Stimulated activated CD8-positive, alpha-beta memory T cell treated with anti-CD3 and anti-CD28 coated beads, Interleukin-15, amount 100 ng/mL, for 1 hour (primary cell): ENCODE measurements around the gene FLNC.

ENCODE experiments used
- DNase-seq: peaks from one replicate; pipeline ENCODE4 v3.0.0-alpha.2; 2020; ENCODE audit warnings: low read depth

FLNC gene

GRCh38 chr7:128894101-128894440 is 63.9 kb downstream of the FLNC start:
- no peak for DNase-seq

- no peak for DNase-seq
Measured at GRCh38 chr7:128895320-128895719, 65.1 kb downstream of the FLNC start.

- no peak for DNase-seq
Measured at GRCh38 chr7:128899392-128899791, 69.2 kb downstream of the FLNC start.

- DNase-seq, result no peak
Measured at GRCh38 chr7:128900237-128900636, 70.0 kb downstream of the FLNC start.

GRCh38 chr7:128902761-128903585 is 72.8 kb downstream of the FLNC start:
- DNase-seq, result no peak

GRCh38 chr7:128903621-128904361 is 73.6 kb downstream of the FLNC start:
- no peak for DNase-seq

GRCh38 chr7:128904381-128905197 is 74.4 kb downstream of the FLNC start:
- no peak for DNase-seq

GRCh38 chr7:128906001-128906765 is 76.0 kb downstream of the FLNC start:
- no peak for DNase-seq

- no peak for DNase-seq
Measured at GRCh38 chr7:128906766-128907559, 76.8 kb downstream of the FLNC start.
